ENCODE measurements around the gene MEOX2.

Gene MEOX2

GRCh38 chr7:15607529-15608210 lies 78.8 kb downstream of the MEOX2 start:
- Mint-ChIP-seq H3K4me1 (no peaks in the 10 kb centered on the region), H3K4me3 (no peak overlapping the region), H3K27ac (no peak overlapping the region), H3K9me3 (peaks cover 0 to 8% of the 10 kb centered on the region in 2 donors), H3K27me3 (no peaks in the 10 kb centered on the region)
- no peak for ATAC-seq
- DNase-seq, result no peak

DNA sequence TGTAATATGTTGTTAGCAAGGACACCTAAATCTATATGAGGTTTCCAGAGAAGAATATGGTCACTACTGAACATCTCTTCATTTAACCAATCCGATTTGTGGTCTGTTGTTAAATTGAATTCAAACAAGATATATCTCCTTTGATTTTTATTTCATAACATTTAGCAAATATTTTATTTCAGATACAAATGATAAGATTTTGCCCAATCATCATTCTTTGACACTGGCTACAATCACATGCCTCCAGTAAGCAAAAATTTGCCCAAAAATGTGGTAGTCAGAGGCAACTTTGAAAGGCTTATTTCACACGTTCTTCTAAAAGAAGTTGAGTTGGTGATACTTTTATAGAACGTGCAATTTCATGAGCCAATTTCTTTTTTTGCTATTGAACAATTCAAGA lies 79.9 kb downstream of the MEOX2 start:
- H3K27me3 Mint-ChIP-seq, result no peaks in the 10 kb centered on the region
- H3K4me3 Mint-ChIP-seq, result no peak overlapping the region
- DNase-seq, result no peak
- H3K4me1 Mint-ChIP-seq, result no peaks in the 10 kb centered on the region
- H3K9me3 Mint-ChIP-seq, result peaks cover 0 to 8% of the 10 kb centered on the region in 2 donors
- ATAC-seq, result no peak
- no peak overlapping the region for H3K27ac Mint-ChIP-seq

GRCh38 chr7:15604166-15604565 lies 82.3 kb downstream of the MEOX2 start:
- peaks cover 0 to 8% of the 10 kb centered on the region in 2 donors for H3K9me3 Mint-ChIP-seq
- DNase-seq (no peak), ATAC-seq (no peak)
- no peak overlapping the region for H3K4me3 Mint-ChIP-seq
- H3K4me1 Mint-ChIP-seq, result no peaks in the 10 kb centered on the region
- H3K27ac Mint-ChIP-seq, result no peak overlapping the region
- no peaks in the 10 kb centered on the region for H3K27me3 Mint-ChIP-seq

DNA sequence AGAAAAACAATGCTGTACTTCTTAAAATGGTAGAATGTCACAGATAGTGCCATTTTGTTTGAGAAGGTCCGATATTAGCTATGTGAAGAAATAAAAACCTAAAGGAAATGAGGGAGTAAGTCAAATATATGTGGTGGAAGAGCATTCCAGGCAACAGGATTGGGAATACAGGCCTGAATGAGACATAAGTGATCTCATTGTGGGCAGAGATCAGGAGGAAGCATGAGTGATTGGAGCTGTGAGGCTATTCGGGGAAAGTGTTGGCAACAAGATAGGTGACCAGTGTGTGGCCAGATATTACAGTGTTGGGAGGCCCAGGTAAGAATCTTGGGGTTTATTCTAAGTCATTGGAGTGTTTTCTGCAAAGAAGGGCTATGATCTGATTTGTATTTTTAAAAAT lies 83.4 kb downstream of the MEOX2 start:
- H3K27me3 Mint-ChIP-seq, result no peaks in the 10 kb centered on the region
- DNase-seq, result no peak
- H3K4me3 Mint-ChIP-seq, result no peak overlapping the region
- H3K27ac Mint-ChIP-seq, result no peak overlapping the region
- peaks cover 0 to 8% of the 10 kb centered on the region in 2 donors for H3K9me3 Mint-ChIP-seq
- no peak for ATAC-seq
- H3K4me1 Mint-ChIP-seq, result no peaks in the 10 kb centered on the region

DNA sequence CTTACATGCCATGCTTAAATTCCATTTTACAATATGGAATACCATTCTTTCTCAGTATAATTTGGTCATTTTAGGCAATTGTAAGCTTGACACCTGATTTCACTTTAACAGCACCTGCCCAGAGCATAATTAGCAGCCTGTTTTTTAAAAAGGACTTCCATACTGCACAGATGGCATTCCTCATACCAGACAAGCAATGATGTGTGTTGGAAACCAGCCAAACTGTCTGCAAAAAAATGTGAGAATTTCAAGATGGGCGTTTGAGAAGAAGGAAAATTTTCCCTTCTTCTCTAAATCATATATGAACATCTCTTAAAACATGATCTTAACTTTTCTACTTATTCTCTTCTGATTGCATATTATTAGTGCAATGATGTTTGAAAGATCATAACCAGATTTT lies 84.2 kb downstream of the MEOX2 start:
- H3K4me1 Mint-ChIP-seq, result no peaks in the 10 kb centered on the region
- H3K4me3 Mint-ChIP-seq, result no peak overlapping the region
- no peaks in the 10 kb centered on the region for H3K27me3 Mint-ChIP-seq
- ATAC-seq (no peak), DNase-seq (no peak)
- no peak overlapping the region for H3K27ac Mint-ChIP-seq
- H3K9me3 Mint-ChIP-seq, result peaks cover 0 to 8% of the 10 kb centered on the region in 2 donors

DNA sequence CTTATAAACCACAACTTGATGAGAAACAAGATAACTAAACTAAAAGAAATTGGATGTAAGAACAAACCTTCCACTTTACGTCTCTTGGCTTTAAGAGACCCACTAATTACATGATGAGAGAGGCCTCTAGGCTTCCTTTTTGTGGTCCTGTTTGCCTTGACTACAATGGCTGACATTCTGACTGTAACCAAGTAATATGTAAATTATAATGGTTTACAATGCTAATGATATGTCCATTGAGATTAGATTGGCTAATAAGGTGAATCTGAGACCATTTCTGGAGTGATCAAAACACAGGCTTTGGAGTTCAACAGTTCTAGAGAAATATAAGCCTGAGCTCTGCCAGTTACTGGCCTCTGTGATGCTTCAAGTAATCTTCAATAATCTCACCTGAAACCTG lies 85.3 kb downstream of the MEOX2 start:
- DNase-seq (no peak), ATAC-seq (no peak)
- Mint-ChIP-seq H3K9me3 (peaks cover 0 to 8% of the 10 kb centered on the region in 2 donors), H3K4me3 (no peak overlapping the region), H3K27ac (no peak overlapping the region), H3K4me1 (no peaks in the 10 kb centered on the region), H3K27me3 (no peaks in the 10 kb centered on the region)

- Mint-ChIP-seq H3K27ac (no peak overlapping the region), H3K27me3 (no peaks in the 10 kb centered on the region), H3K4me1 (no peaks in the 10 kb centered on the region), H3K4me3 (no peak overlapping the region), H3K9me3 (peaks cover 0 to 8% of the 10 kb centered on the region in 2 donors)
- DNase-seq, result no peak
- no peak for ATAC-seq
Observed at GRCh38 chr7:15600298-15600697, 86.2 kb downstream of the MEOX2 start.

DNA sequence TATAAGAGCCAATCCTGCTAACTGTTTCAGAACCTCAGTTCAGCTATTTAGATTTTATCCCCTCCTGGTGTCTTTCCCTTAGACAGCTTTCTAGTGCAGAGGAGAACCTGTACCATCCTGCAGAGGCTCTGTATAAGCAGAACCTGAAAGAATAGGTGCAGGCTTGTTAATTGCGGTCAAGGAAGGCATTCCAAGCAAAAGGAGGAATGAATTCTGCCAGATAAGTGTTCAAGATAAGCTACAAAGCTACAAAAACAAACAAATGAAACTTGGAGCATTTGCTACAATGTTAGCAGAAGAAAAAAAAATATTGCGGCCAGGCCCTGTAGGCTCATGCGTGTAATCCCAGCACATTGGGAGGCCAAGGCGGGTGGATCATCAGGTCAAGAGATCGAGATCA lies 92.0 kb downstream of the MEOX2 start:
- Mint-ChIP-seq H3K4me1 (no peaks in the 10 kb centered on the region), H3K4me3 (no peak overlapping the region), H3K27me3 (no peaks in the 10 kb centered on the region), H3K9me3 (peaks cover 0 to 8% of the 10 kb centered on the region in 2 donors), H3K27ac (no peak overlapping the region)
- no peak for DNase-seq
- ATAC-seq, result no peak

GRCh38 chr7:15593382-15593781 lies 93.1 kb downstream of the MEOX2 start:
- Mint-ChIP-seq H3K9me3 (peaks cover under 1 to 9% of the 10 kb centered on the region in 2 donors), H3K27ac (no peak overlapping the region), H3K4me1 (no peaks in the 10 kb centered on the region), H3K27me3 (no peaks in the 10 kb centered on the region), H3K4me3 (no peak overlapping the region)
- DNase-seq, result no peak
- no peak for ATAC-seq

DNA sequence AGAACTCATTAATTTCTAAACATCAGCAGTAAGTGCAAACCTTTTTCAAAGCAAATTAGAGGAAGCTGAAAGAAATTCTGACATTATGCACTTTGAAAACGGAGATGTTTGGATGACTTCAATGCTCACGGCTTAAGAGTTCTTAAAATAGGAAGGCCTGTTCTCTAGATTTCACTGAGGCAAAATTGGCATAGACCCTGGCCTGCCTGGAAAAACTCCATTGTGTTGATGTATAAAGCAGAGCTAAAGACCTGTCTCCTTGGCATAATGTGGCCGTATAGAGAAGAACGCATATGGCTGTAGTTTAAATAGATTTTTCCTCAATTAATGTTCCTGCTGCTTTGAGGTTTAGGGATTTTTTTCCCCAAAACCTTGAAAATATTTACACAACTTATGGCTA lies 100.2 kb downstream of the MEOX2 start:
- H3K4me1 Mint-ChIP-seq, result no peaks in the 10 kb centered on the region
- no peak overlapping the region for H3K4me3 Mint-ChIP-seq
- H3K27me3 Mint-ChIP-seq, result no peaks in the 10 kb centered on the region
- ATAC-seq, result no peak
- no peak for DNase-seq
- peaks cover 12 to 15% of the 10 kb centered on the region in 2 donors for H3K9me3 Mint-ChIP-seq
- H3K27ac Mint-ChIP-seq, result no peak overlapping the region

DNA sequence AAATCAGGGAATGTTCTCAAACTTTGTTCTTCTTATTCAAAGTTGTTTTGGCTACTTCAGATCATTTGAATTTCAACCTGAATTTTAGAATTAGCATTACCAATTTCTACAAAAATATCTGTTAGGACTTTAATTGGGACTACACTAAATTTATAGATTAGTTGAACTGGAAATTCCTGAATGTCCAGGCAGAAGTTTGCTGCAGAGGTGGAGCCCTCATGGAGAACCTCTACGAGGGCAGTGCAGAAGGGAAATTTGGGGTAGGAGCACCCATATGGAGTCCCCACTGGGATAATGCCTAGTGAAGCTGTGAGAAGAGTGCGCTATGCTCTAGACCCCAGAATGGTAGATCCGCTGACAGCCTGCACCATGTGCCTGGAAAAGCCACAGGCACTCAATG lies 101.9 kb downstream of the MEOX2 start:
- H3K4me1 Mint-ChIP-seq, result no peaks in the 10 kb centered on the region
- H3K27me3 Mint-ChIP-seq, result no peaks in the 10 kb centered on the region
- DNase-seq (no peak), ATAC-seq (no peak)
- peaks cover 12 to 15% of the 10 kb centered on the region in 2 donors for H3K9me3 Mint-ChIP-seq
- H3K4me3 Mint-ChIP-seq, result no peak overlapping the region
- no peak overlapping the region for H3K27ac Mint-ChIP-seq

DNA sequence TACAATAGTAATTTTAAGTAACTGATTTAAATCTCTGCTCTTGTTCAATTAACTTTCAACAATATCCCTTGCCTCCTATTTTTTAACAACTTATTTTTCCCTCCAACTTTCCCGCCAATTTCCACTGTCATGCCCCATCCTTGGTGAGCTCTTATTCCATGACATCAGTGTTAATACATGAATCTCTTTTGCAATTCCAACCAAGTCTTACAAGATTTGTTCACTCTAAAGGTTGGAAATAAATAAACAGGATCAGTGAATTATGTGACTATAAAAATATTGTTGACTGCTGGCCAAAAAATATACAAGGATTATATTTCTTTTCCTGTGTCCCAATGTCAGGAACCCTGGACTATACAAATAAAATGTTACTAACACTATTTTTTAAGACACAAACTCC lies 103.7 kb downstream of the MEOX2 start:
- Mint-ChIP-seq H3K4me1 (no peaks in the 10 kb centered on the region), H3K27ac (no peak overlapping the region), H3K9me3 (peaks cover 6 to 8% of the 10 kb centered on the region in 2 donors), H3K4me3 (no peak overlapping the region), H3K27me3 (no peaks in the 10 kb centered on the region)
- no peak for DNase-seq
- no peak for ATAC-seq

DNA sequence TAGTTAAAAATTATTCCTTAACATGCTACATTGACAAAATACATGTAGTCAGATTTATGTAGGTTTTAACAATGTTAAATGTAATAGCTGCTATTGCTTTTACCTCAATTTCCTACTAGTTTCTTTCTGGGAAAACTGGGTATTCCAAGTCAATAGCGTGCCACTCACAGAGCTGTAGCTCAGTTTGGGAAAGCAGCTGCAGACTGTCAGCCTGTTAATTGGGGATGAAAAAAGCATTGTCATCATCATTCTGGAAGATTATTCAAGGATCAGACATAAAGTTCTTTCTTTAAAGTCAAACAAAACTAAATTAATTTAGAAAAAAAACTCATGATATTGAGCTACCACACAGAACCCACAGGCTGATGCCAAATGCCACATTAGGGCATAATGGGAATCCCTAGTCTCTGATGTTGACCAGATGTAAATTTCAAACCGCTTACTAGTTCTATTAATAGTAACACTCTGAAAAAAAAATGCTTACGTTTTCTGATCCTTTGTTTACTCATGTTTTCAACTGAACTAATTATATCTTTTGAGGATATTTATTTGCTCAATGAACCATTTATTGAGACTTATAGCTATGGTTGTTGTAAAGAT lies 105.0 kb downstream of the MEOX2 start:
- peaks cover 6 to 8% of the 10 kb centered on the region in 2 donors for H3K9me3 Mint-ChIP-seq
- ATAC-seq (no peak), DNase-seq (no peak)
- no peaks in the 10 kb centered on the region for H3K4me1 Mint-ChIP-seq
- H3K4me3 Mint-ChIP-seq, result no peak overlapping the region
- no peak overlapping the region for H3K27ac Mint-ChIP-seq
- H3K27me3 Mint-ChIP-seq, result no peaks in the 10 kb centered on the region

DNA sequence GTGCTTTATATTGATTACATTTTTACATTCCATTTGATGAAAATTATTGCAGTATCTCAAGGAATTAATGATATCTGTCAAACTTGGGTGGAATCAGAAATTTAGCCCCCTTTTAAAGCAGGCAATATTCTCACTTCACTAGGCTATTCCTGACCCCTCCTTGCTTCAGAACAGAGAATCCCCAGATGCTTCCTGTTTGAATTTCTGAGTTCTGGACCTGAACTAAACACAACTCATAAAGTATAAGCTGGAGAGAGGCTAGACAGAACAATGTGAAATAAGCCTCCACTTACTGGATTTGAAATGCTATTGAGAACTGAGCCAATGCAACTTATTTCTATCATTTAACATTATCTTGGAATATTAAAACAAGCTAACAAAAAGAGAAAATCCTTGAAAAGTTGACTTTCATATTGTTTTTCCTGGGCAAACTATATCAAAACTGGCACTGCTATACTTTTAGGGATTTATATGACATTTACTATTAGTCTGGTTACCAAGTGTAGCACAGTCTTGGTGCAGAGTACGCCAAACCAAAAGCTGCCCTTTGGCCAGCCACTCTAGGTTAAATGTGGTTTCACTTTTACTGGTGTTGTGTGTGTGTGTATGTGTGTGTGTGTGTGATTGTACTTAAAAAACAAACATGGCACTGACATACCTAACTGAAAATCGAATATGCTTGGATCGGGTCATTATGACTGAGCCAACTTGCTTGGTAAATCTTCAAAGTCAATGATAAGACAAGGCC lies 105.7 kb downstream of the MEOX2 start:
- Mint-ChIP-seq H3K27me3 (no peaks in the 10 kb centered on the region), H3K4me1 (no peaks in the 10 kb centered on the region), H3K4me3 (no peak overlapping the region), H3K27ac (no peak overlapping the region), H3K9me3 (peaks cover 6 to 10% of the 10 kb centered on the region in 2 donors)
- ATAC-seq (no peak), DNase-seq (no peak)

DNA sequence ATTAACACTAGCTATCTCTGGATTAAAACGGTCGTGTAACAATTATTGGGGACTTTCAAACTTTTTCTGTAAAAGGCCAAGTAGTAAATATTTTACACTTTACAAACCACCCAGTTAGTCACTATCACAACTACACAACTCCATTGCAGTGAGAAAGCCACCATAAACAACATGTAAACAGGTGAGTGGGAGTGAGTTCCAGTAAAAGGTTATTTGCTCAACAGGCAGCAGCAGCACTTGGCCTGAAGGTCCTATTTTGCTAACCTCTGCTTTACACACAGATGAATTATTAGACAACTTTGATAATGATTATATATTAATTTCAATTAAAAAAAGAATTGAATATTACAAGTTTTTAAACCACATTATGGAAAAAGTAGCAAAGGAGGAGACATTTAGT lies 108.9 kb downstream of the MEOX2 start:
- Mint-ChIP-seq H3K9me3 (peaks cover 8 to 11% of the 10 kb centered on the region in 2 donors), H3K27ac (no peak overlapping the region), H3K4me1 (no peaks in the 10 kb centered on the region), H3K4me3 (no peak overlapping the region), H3K27me3 (no peaks in the 10 kb centered on the region)
- ATAC-seq, result no peak
- DNase-seq, result no peak

DNA sequence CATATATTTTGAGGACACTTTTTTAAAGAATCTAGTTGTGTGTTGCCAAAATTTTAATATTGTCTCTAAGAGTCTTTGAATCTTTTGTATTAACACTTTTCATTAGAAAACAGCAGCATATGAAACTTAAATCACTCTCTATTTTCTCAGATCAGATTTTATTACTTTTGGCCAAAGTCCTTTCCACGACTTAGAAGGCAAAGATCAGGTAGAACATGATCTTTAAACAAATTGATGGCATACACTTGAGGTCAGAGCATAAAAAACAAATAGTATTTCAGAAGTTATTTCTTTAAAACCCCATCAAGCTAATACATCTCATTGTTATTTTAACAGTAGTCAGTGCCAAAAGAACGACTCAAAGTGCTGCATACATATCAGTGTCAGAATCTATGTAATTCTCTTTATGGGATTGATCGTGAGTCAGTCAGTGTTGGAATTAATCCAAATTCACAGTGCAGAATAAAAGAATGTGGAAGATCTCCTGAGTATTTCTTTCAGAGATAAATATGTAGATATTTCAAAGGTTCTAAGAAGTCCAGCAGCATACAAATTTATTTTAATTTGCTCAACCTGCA lies 115.1 kb downstream of the MEOX2 start:
- ATAC-seq, result no peak
- Mint-ChIP-seq H3K4me1 (no peaks in the 10 kb centered on the region), H3K27me3 (no peaks in the 10 kb centered on the region), H3K9me3 (peaks cover 8 to 19% of the 10 kb centered on the region in 2 donors), H3K4me3 (no peak overlapping the region), H3K27ac (no peak overlapping the region)
- DNase-seq, result no peak

All from stimulated activated naive CD8-positive, alpha-beta T cell treated with anti-CD3 and anti-CD28 coated beads, Interleukin-15, amount 100 ng/mL, for 72 hours (primary cell).